ENCODE data around the gene CHRNE.

GRCh38 chr17:4944554-4945175, 41.8 kb upstream of the CHRNE start:
- no peak for TF ChIP-seq TAF1 (IDR thresholded peaks at IDR 0.05; ENCODE audit: borderline replicate concordance, low read depth, low read length)
- peak; percentile 91 for TF ChIP-seq POLR2AphosphoS5 (IDR thresholded peaks at IDR 0.05; ENCODE audit: low read depth, low read length)
- no peak; the same call in 1 of the 2 replicates for TF ChIP-seq POLR2A (IDR thresholded peaks at IDR 0.05; ENCODE audit: low read depth, low read length)
